GM19099 (cell line): ENCODE measurements around the gene COPS3.

Experiments
- POLR2A ChIP-seq: IDR thresholded peaks from 3 replicates; pipeline ENCODE4 v1.6.1; 2011; ENCODE audit warnings: low read depth; ENCODE audit not compliant: insufficient read length; ENCODE audit errors: extremely low read depth

The COPS3 gene

GRCh38 chr17:17309356-17309755, 28.3 kb upstream of the COPS3 start:
- TF ChIP-seq POLR2A = no peak

- peak; percentile 75 for TF ChIP-seq POLR2A
Observed at GRCh38 chr17:17305281-17305801, 24.3 kb upstream of the COPS3 start.

- peak; percentile 20 for TF ChIP-seq POLR2A
Observed at GRCh38 chr17:17304521-17304985, 23.5 kb upstream of the COPS3 start.

GRCh38 chr17:17303847-17304490, 22.9 kb upstream of the COPS3 start:
- no peak for TF ChIP-seq POLR2A

- peak; percentile 61 for TF ChIP-seq POLR2A
Observed at GRCh38 chr17:17303010-17303846, 22.2 kb upstream of the COPS3 start, which contains the start of gene NT5M. TSS of gene NT5M (plus strand) at chr17:17303373. CDS start at chr17:17303551, 178 bp downstream.

- peak; percentile 35 for TF ChIP-seq POLR2A
Observed at GRCh38 chr17:17300624-17301568, 19.9 kb upstream of the COPS3 start.

- TF ChIP-seq POLR2A = no peak
Observed at GRCh38 chr17:17298108-17298507, 17.1 kb upstream of the COPS3 start.

GRCh38 chr17:17297217-17297616, 16.2 kb upstream of the COPS3 start:
- TF ChIP-seq POLR2A = no peak

- no peak for TF ChIP-seq POLR2A
Observed at GRCh38 chr17:17295141-17295540, 14.1 kb upstream of the COPS3 start.

GRCh38 chr17:17289701-17290100, 8.7 kb upstream of the COPS3 start:
- no peak for TF ChIP-seq POLR2A

GRCh38 chr17:17289086-17289485, 8.0 kb upstream of the COPS3 start:
- TF ChIP-seq POLR2A = no peak

- TF ChIP-seq POLR2A = no peak
Observed at GRCh38 chr17:17285951-17286350, 4.9 kb upstream of the COPS3 start.

- no peak for TF ChIP-seq POLR2A
Observed at GRCh38 chr17:17279316-17279715, 1.7 kb downstream of the COPS3 start.

GRCh38 chr17:17275971-17276370, 5.1 kb downstream of the COPS3 start:
- TF ChIP-seq POLR2A = no peak
